ENCODE data around the gene F7. TPM values are rescaled to one million over a fixed set of nuclear protein-coding genes. Genes with fewer than 3 reads are reported as not detected.

Gene F7
- total RNA-seq, 1 donor from 2014 or later: not detected

DNA sequence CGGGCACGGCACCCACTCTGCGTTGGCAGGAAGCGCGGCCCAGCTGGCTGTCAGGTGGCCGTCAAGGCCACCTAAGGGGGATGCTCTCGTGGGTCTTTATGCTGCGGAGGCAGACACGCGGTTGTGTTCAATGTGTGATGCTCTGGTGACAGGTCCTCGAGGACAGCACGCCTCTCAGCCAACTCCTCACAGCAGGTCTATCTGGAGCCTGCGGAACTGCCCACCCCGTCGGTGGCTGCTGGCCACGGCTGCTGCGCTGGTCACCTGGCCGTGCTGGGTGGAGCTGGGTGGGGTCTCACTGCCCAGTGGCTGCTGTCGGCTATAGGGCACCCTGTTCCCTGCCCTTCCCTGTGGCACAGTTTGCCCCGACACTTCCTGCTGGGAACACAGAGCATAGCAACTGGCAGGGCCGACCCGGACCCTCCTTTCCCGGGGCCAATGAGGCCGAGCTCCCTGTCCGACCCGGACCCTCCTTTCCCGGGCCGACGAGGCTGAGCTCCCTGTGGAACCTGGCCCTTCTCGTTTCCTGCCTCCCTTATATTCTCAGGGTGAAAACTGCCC lies 14.3 kb upstream of the F7 start:
- peak; percentile 11 for DNase-seq
- TF ChIP-seq, protein P1, sequence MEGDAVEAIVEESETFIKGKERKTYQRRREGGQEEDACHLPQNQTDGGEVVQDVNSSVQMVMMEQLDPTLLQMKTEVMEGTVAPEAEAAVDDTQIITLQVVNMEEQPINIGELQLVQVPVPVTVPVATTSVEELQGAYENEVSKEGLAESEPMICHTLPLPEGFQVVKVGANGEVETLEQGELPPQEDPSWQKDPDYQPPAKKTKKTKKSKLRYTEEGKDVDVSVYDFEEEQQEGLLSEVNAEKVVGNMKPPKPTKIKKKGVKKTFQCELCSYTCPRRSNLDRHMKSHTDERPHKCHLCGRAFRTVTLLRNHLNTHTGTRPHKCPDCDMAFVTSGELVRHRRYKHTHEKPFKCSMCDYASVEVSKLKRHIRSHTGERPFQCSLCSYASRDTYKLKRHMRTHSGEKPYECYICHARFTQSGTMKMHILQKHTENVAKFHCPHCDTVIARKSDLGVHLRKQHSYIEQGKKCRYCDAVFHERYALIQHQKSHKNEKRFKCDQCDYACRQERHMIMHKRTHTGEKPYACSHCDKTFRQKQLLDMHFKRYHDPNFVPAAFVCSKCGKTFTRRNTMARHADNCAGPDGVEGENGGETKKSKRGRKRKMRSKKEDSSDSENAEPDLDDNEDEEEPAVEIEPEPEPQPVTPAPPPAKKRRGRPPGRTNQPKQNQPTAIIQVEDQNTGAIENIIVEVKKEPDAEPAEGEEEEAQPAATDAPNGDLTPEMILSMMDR (IDR thresholded peaks at IDR 0.05; ENCODE audit: partially characterized antibody, unreplicated experiment): no peak
- H3K4me1 Mint-ChIP-seq (ENCODE audit: low read depth, unreplicated experiment): peaks cover 4% of the 10 kb centered on the region
- no peaks in the 10 kb centered on the region for H3K36me3 Mint-ChIP-seq (ENCODE audit: unreplicated experiment)
- no peak overlapping the region for H3K27ac Mint-ChIP-seq (ENCODE audit: unreplicated experiment)
- H3K4me3 Mint-ChIP-seq (ENCODE audit: unreplicated experiment): no peak overlapping the region
- peaks cover 10% of the 10 kb centered on the region for H3K9me3 Mint-ChIP-seq (ENCODE audit: unreplicated experiment)
- peaks cover 14% of the 10 kb centered on the region for H3K27me3 Mint-ChIP-seq (ENCODE audit: unreplicated experiment)

DNA sequence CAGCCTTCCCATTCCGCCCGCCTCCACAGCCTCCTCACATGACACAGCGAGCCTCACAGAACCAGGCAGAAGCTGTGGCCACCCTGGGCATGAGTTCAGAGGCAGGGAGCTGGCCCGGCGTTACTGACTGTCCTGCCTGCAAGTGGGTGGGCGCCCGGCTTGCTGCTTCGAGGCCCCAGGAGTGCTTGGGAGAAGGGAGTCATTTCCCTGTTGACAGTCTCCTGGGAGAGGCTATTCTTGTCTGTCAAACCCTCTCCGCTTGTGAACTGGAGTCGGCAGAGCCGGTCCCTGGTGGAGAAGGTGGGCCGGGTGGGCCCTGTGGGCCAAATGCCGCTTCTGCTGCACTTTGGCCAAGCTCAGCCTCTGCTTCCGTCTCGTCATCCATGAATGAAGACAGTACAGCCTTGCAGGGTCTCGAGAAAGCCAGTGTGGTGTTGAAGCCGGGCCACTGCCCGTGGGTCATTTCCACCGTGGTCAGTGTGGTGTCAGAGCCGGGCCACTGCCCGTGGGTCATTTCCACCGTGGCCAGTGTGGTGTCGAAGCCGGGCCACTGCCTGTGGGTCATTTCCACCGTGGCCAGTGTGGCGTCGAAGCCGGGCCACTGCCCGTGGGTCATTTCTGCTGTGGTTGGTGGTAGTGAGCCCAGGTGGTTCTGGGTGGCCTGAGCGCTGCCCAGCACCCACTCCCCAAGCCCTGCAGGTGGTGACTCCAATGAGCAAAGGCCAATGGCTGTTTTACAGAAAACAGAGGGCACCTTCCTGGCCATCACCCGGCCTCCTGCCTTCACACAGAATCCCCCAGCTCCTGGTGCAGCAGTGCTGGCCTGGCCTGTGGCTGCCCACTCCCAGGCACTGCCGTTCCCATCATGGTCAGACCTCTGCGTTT lies 13.5 kb upstream of the F7 start:
- peaks cover 12% of the 10 kb centered on the region for H3K27me3 Mint-ChIP-seq (ENCODE audit: unreplicated experiment)

DNA sequence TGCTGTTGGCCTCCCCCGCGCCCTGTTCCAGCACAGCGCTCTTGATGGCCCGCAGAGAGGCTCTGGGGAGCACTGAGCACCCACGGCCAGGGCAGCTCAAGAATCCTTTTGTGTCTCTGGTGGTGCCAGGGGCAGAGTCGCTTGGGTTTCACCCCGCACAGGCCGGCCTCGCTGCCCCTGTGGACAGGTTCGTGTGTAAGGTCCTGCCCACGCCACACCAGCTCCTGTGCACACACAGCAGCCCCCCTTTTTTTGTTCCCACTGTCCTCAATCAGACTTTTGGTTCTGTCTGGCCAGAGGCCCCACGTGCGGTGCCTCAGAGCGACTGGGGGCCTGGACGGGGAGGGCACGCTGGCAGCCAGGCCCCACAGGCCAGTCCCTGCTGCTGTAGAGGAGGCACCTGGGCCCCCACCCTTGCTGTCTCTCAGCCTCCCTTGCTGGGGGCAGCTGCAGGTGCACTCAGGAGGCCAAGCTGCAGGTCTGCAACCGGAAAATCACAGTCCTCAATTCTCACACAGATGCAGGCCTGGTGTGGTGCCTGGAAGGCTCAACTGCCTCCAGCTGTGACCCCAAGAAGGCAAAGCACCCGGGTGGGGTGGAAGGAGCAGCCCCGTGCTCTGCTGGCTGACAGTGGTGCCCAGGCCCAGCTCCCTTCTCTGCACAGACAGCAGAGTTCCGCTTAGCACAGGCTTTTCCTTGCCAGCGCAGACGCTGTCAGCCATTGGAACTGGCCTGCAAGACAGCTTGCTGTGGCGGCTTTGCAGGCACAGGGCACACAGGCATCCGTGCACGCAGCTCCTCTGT lies 12.6 kb upstream of the F7 start:
- TF ChIP-seq, protein P1 (IDR thresholded peaks at IDR 0.05; ENCODE audit: partially characterized antibody, unreplicated experiment): no peak
- H3K27me3 Mint-ChIP-seq (ENCODE audit: unreplicated experiment): peaks cover 9% of the 10 kb centered on the region
- peak; percentile 23 for DNase-seq
- no peak overlapping the region for H3K4me3 Mint-ChIP-seq (ENCODE audit: unreplicated experiment)
- peaks cover 5% of the 10 kb centered on the region for H3K4me1 Mint-ChIP-seq (ENCODE audit: low read depth, unreplicated experiment)
- H3K9me3 Mint-ChIP-seq (ENCODE audit: unreplicated experiment): peaks cover 12% of the 10 kb centered on the region
- no peaks in the 10 kb centered on the region for H3K36me3 Mint-ChIP-seq (ENCODE audit: unreplicated experiment)
- no peak overlapping the region for H3K27ac Mint-ChIP-seq (ENCODE audit: unreplicated experiment)

More for the DNA sequence above, 13.5 kb upstream of the F7 start:
- Mint-ChIP-seq H3K9me3 (ENCODE audit: unreplicated experiment) (peaks cover 9% of the 10 kb centered on the region), H3K36me3 (ENCODE audit: unreplicated experiment) (no peaks in the 10 kb centered on the region), H3K4me3 (ENCODE audit: unreplicated experiment) (no peak overlapping the region), H3K27ac (ENCODE audit: unreplicated experiment) (no peak overlapping the region), H3K4me1 (ENCODE audit: low read depth, unreplicated experiment) (peaks cover 4% of the 10 kb centered on the region)
- DNase-seq: peak; percentile 14
- TF ChIP-seq, protein P1 (IDR thresholded peaks at IDR 0.05; ENCODE audit: partially characterized antibody, unreplicated experiment): no peak

DNA sequence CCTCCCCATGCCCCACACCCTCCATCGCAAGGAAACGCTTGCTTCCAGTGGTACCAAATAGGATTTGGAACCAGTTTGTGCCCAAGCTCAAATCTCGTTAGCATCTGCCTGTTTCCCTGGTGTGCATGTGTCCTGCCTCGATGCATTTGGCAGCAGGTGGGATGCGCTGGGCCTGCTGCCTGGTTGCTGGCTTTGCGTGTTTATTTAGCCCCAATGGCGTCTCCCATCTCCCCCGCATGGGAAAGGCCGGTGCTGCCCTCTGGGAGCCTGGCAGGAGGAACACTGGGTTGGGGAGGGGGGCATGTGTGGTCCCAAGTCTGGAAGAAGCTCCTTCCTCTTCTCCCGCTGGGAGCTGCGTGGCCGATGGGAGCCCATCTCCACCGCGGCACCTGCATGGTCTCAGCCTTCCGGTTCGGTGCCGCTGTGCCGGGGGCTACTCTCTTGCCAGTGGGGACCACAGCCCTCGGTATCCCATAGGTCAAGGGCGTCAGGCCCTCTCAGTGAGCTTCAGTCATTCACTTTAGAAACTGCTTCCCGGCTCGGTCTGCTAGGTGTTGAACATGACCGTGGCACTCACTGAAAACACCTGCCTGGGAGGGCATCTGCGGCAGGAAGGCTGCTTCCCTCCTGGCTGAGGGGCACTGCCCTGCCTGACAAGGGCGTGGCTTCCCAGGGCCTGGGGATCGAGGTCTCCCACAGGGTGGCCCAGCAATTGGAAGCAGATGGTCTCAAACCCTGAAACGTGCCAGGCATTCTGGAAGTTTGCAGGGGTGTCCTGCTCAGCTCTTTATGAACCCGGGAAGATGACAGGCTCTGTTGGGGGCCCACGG lies 11.8 kb upstream of the F7 start:
- DNase-seq: no peak
- peaks cover 12% of the 10 kb centered on the region for H3K9me3 Mint-ChIP-seq (ENCODE audit: unreplicated experiment)
- no peaks in the 10 kb centered on the region for H3K36me3 Mint-ChIP-seq (ENCODE audit: unreplicated experiment)
- peaks cover 8% of the 10 kb centered on the region for H3K27me3 Mint-ChIP-seq (ENCODE audit: unreplicated experiment)
- H3K4me3 Mint-ChIP-seq (ENCODE audit: unreplicated experiment): no peak overlapping the region
- no peak overlapping the region for H3K27ac Mint-ChIP-seq (ENCODE audit: unreplicated experiment)
- TF ChIP-seq, protein P1 (IDR thresholded peaks at IDR 0.05; ENCODE audit: partially characterized antibody, unreplicated experiment): no peak
- peaks cover 11% of the 10 kb centered on the region for H3K4me1 Mint-ChIP-seq (ENCODE audit: low read depth, unreplicated experiment)
